ENCODE results near the gene PFDN1.

DNA sequence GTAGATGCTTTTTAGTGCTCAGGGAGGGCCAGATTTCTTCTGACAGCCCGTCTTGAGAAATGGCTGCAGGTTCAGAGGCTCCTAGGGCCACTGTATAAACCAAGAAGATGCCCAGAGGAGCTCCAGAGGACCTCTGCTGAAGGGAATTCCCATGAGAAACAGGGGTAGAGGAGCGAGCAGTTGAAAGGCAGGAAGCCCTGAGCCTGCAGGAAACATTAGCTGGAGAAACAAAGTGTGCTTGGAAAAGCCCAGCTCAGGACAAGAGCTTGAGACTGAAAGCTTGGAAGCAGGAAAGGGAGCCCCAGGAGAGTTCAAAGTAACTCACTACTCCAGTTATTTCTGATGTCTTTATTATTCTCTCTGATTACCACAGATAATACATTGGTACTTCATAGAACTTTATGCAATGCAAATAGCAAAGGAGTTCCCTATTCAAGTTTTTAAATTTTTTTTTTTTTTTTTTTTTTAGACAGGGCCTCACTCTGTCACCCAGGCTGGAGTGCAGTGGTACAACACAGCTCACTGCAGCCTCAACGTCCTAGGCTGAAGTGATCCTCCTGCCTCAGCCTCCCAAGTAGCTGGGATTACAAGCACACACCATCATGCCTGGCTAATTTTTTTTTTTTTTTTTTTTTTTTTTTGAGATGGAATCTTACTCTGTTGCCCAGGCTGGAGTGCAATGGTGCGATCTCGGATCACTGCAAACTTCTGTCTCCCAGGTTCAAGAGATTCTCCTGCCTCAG, 27.0 kb upstream of the PFDN1 start:
- TF ChIP-seq, protein P1, sequence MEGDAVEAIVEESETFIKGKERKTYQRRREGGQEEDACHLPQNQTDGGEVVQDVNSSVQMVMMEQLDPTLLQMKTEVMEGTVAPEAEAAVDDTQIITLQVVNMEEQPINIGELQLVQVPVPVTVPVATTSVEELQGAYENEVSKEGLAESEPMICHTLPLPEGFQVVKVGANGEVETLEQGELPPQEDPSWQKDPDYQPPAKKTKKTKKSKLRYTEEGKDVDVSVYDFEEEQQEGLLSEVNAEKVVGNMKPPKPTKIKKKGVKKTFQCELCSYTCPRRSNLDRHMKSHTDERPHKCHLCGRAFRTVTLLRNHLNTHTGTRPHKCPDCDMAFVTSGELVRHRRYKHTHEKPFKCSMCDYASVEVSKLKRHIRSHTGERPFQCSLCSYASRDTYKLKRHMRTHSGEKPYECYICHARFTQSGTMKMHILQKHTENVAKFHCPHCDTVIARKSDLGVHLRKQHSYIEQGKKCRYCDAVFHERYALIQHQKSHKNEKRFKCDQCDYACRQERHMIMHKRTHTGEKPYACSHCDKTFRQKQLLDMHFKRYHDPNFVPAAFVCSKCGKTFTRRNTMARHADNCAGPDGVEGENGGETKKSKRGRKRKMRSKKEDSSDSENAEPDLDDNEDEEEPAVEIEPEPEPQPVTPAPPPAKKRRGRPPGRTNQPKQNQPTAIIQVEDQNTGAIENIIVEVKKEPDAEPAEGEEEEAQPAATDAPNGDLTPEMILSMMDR (IDR thresholded peaks at IDR 0.05; ENCODE audit: low read depth, low read length, missing input control) = no peak
- TF ChIP-seq, protein P2, sequence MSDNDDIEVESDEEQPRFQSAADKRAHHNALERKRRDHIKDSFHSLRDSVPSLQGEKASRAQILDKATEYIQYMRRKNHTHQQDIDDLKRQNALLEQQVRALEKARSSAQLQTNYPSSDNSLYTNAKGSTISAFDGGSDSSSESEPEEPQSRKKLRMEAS (IDR thresholded peaks at IDR 0.05) = no peak
- no peak for TF ChIP-seq EGR1 (IDR thresholded peaks at IDR 0.05; ENCODE audit: low read depth in 2 of 2)
